HG03064 (cell line): Measurements from ENCODE around the gene MRPL11.

Experiments
- ATAC-seq: cut with Tn5 transposase; IDR thresholded peaks from one replicate; pipeline ENCODE4 v1.9.1; 2021; ENCODE audit warnings: low read depth; ENCODE audit not compliant: unreplicated experiment

Gene MRPL11

DNA sequence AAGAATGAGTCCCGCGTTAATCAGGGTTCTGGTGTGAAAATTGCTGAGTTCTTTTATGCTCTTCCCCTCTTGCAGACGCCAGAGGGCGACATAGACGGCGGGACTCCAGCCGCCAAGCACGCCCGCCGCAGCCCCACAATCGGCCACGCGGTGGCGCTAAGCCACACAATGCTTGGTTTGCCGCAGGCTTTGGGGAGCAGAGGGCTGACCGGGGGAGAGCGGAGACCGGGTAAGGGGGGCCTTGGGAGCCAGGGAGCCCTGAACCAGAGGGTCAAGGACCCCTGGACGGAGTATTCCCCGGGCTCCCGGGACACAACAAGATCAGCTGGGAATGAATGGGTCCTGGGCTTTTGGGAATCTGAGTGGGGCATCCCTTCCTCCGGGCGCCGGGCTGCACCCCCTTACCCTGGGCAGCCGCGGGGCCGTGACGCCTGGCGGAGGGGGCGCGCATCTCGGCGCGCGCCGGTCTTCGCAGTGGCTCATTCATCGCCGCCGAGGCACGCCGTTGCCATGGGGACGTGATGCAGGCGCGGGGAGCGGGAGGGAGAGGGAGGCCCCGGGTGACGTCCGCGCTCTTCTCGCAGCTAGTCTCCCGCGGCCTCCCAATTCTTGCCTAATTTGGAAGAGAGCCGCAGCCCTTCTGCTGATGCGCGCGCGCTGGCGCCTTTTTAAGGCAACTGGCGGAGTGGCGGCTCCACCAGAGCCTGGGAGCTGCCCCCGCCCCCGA, 30.0 kb downstream of the MRPL11 start:
- no peak for ATAC-seq

GRCh38 chr11:66407651-66408050, 31.0 kb downstream of the MRPL11 start:
- no peak for ATAC-seq

GRCh38 chr11:66393954-66394353, 44.7 kb downstream of the MRPL11 start:
- ATAC-seq: no peak

- no peak for ATAC-seq
These were observed 47.3 kb downstream of the MRPL11 start for GRCh38 chr11:66391322-66391721.

DNA sequence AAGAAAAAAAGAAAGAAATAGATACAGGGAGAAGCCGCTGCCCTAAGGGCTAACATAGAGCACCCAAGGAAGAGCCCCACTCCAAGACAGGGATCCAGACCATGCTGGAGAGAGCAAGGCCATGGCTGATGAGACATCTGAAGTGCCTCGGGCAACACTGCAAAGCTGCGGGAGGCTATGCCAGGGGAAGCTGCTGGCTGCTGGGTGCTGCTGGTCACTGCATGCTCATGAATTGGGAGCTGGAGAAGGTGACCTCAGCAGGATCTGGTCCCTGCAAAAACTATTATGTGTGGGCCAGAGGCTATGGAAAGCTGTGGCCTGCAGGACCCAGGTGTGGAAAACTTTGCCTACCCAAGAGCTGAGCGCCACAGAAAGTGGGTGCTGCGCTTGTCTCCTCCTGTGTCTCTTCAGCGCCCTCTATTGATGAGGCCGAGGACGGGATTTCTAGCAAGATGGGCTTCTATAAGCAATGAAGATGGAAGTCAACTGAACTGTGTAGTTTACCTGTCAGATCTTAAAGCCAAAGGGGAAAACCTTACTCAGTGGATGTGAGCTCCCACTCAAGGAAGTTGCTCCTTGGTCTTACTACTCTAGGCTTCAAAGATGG, 49.8 kb downstream of the MRPL11 start:
- no peak for ATAC-seq

DNA sequence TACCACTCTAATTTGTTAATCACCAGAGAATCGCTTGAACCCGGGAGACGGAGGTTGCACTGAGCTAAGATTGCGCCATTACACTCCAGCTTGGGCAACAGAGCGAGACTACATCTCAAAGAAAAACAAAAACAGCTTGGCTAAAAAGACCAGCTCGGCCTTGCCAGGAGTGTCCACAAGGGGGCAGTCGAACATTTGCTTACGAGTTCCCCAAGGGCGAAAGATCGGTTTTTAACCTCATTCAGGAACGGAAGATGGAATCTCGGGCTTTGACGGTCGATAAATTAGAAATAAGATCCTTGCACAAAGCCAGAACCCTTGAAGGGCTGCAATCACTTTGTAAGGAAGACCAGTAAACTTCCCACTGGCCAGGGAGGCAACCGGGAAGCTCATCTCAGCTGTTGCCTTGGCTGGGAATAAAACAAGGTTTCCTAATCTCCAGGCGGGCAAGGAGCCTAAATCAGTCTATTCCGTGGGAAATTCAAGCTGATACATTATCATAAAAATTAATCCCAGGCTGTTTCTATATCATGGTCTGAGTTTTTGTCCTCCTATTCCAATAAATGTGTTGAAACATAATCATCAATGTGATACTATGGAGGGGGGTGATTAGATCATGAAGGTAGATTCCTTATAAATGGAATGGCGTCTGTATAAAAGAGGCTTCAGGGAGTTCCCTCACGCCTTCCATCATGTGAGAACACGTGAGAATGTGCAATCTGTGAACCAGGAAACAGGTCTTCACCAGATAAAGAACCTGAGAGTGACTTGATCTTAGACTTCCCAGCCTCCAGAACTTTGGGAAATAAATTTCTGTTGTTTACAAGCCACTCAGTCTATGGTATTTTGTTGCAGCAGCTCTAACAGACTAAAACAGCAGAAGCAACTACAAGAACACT, 52.2 kb downstream of the MRPL11 start:
- no peak for ATAC-seq
